GM21723 (cell line): ENCODE results near the gene ROR2.
"Not testable (repeated sequence)": the region's sequence is repeated elsewhere in the genome, so short reads cannot be mapped to it uniquely, and the experiment has no call there.

Experiments
- ATAC-seq: cut with Tn5 transposase; IDR thresholded peaks from one replicate; pipeline ENCODE4 v1.9.1; 2021; ENCODE audit warnings: mild to moderate bottlenecking, moderate library complexity; ENCODE audit not compliant: unreplicated experiment

ROR2 gene

DNA sequence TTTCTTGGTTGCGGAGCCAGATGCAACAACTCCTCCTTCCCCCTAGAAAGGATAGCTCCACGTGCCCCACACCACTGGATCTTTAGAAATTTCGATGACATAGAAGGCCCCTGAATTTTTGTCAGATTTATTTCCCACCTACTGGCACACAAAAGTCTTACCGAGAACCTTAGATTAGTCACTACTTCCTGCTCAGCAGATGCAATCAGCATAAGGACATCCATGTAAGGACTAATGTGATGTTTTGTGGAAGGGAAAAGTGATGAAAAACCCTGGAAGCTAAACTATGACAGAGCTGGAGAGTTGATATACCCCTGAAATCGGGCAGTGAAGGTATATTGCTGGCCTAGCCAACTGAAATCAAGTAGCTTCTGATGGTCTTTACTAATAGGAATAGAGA is 400.9 kb downstream of the ROR2 start:
- no peak for ATAC-seq

DNA sequence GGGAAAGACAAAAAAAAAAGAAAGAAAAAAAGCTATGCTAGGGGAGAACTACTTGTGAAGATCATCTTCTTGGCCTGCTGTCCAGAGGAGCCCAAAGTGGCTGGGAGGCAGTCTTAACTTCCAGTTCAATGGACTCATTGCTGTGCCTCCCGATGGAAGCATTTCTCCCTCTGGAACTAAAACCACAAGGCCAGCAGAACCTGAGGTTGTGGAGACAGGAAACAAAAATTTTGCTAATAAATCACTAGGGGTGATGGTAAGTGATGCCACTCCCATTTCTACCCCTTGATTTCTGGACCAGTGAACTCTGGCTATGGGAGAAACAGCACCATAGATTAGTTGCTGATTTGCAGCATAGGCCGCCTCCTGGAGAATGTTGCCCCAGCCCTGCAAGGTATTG is 402.9 kb downstream of the ROR2 start:
- ATAC-seq: no peak

- ATAC-seq: no peak
Observed at GRCh38 chr9:91546574-91546973, 403.5 kb downstream of the ROR2 start.

- ATAC-seq: no peak
Observed at GRCh38 chr9:91541734-91542133, 408.3 kb downstream of the ROR2 start.

DNA sequence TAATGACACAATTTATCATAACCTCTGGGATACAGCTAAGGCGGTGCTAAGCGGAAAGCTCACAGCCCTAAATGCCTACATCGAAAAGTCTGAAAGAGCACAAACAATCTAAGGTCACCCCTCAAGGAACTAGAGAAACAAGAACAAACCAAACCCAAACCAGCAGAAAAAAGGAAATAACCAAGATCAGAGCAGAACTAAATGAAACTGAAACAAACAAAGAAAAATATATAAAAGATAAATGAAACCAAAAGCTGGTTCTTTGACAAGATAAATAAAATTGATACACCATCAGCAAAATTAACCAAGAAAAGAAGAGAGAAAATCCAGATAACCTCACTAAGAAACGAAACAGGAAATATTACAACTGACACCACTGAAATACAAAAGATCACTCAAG is 409.5 kb downstream of the ROR2 start:
- ATAC-seq: not testable (repeated sequence)

DNA sequence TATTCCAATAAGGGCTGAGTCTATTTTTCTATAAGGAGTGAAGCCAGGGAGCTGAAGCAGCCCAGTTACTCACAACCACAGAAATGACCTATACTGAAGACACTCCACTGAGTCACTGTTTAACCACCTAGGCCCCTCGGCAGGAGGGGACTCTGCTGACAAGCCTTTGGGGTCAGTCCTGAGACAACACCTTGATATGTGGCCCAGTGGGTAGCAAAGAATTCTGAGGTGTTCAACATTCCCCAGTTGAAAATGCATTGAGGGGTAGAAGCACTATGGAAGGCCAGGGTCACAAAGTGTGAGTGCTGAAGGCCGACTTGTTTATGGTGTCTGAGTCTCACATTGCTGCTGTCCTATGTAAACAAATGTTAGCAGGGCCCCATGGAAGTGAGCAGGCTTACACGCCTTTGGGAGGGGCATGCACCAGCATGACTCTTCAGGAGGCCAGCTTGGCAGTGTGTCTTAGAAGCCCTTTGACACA is 413.8 kb downstream of the ROR2 start:
- no peak for ATAC-seq

- no peak for ATAC-seq
Observed at GRCh38 chr9:91534374-91534773, 415.7 kb downstream of the ROR2 start.

- no peak for ATAC-seq
Observed at GRCh38 chr9:91533382-91533781, 416.6 kb downstream of the ROR2 start.

- ATAC-seq: no peak
Observed at GRCh38 chr9:91532325-91532724, 417.7 kb downstream of the ROR2 start.

DNA sequence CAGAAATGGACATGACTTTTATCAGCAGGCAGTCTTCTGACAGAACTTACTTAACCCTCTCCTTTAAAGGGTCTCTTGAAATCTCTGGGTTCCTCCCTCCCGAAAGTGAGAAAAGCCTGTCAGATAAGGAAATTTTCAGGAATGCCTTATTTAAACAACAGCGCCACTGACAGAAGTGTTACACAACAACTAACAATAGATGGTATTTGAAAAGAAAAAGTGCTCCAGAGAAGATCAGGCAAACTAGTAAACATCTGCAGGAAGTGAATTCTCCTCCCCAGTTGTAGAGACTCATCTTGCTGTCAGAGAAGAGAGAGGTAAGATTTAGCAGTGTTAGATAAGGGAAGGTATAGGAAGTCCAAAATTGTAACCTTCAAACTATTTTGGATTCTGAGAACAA is 419.2 kb downstream of the ROR2 start:
- ATAC-seq: no peak

DNA sequence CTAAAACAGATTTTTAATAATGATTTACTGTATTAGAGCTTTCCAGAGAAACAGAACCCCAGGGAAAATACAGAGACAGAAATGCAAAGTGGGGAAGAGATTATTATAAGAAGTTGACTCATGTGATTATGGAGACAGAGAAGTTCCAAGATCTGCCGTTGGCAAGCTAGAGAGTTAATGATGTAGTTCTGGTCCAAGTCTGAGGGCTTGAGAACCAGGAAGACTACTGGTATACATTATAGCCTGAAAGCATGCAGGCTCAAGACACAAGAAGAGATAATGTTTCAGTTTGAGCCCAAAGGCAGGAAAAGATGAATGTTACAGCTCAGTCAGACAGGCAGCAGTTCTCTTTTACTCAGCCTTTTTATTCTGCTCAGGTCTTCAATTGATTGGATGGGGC is 427.5 kb downstream of the ROR2 start:
- ATAC-seq: no peak

DNA sequence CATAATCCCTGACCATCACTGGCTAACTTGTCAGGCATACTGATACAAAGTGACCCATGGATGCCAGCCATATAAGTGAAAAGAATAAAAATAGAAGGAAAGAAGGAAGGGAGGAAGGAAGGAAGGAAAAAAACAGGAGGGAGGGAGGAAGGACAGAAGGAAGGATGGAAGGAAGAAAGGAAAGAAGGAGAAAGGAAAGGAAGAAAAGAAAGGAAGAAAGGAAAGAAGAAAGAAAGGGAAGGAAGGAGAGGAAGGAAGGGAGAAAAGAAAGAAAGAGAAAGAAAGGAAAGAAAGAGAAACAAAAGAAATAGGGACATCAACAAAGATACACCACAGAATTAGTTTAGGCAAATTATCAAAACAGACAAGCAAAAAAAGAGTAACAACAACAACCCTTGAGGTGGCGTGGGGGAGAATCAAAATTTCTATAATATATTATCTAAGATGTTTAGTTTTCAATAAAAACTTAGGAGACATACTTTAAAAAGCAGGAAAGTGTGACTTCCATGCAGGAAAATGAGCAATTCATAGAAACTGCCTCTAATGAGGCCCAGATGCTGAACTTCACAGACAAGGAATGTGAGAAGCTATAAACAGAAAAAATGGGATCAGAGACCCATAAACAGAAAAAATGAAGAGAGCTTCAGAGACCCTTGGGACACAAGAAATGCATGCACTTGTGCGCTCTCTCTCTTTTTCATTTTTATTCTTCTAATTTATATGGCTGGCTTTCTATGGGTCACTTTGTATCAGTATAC is 430.3 kb downstream of the ROR2 start:
- ATAC-seq: no peak

- no peak for ATAC-seq
Observed at GRCh38 chr9:91518462-91518861, 431.6 kb downstream of the ROR2 start.

DNA sequence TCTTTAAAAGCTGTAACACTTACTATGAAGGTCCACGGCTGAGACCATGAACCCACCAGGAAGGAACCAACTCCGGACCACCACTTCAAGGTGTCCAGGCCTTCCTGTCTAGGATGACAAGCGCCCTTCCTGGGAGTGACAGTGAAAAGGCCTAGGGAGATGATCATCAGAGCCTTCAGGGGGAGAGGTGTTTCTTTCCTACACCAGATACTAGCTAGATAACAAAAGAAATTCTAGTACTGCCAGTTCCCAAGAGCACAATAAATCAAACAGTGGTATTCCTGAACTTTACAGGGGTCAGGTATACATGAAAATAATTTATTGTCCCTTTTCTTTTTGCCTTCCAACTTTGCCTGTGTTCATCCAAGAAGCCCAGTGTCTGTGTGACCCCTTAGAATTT is 432.2 kb downstream of the ROR2 start:
- no peak for ATAC-seq

DNA sequence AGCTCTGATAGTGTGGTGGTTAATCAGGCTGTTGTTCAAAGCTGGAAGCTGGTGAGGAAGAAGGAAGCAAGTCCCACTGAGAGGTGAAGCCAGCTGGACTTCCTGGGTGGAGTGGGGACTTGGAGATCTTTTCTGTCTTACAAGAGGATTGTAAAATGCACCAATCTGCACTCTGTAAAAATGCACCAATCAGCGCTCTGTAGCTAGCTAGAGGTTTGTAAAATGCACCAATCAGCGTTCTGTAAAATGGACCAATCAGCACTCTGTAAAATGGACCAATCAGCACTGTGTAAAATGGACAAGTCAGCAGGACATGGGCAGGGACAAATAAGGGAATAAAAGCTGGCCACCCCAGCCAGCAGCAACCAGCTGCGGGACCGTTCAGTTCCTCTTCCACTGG is 432.7 kb downstream of the ROR2 start:
- not testable (repeated sequence) for ATAC-seq

DNA sequence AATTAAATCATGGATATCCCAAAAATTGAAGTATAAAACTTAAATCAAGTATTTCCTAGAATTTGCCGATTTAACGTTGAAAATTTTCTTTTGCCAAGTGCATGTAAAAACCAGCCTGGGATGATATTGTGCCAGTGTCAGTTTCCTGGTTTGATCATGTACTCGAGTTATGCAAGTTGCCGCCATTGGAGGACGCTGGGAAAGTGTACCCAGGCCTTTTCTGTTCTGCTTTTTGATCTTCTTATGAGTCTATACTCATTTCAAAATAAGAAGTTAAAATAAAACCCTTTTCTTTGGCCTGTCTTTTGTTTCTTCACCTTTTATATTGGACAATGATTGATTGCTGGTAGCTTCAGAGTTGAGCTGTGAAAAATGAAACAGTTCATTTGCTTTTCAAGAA is 433.3 kb downstream of the ROR2 start:
- ATAC-seq: no peak

DNA sequence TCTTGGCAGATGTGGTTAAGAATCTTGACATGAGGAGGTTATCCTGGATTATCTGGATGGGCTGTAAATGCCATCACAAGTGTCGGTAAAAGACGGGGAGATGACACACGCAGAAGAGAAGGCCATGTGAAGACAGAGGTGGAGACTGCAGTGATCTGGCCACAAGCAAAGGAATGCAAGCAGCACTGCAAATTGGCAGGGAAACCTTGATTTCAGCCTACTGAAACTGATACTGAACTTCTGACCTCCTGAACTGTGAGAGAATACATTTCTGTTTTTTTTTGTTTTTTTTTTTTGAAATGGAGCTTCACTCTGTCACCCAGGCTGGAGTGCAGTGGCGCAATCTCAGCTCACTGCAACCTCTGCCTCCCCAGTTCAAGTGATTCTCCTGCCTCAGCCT is 433.9 kb downstream of the ROR2 start:
- ATAC-seq: no peak

- ATAC-seq: peak; percentile 68
Observed at GRCh38 chr9:91515074-91515687, 434.8 kb downstream of the ROR2 start.
